H9 (cell line): ENCODE data around the gene INSR. TPM values are rescaled to one million over a fixed set of nuclear protein-coding genes. Genes with fewer than 3 reads are reported as not detected.

Experiments
- DNase-seq: peaks from one replicate; pipeline ENCODE4 v3.0.0-alpha.2; 2017
- H2AFZ ChIP-seq: one replicate; pipeline ENCODE4 v1.6.1; 2013; ENCODE audit warnings: mild to moderate bottlenecking, low read length, control low read depth, moderate library complexity
- H2AK5ac ChIP-seq: 2 replicates; pipeline ENCODE4 v1.6.1; 2013; ENCODE audit warnings: low read length, control low read depth, mixed read lengths; ENCODE audit not compliant: insufficient read length
- H2BK120ac ChIP-seq: one replicate; pipeline ENCODE4 v1.6.1; 2013; ENCODE audit warnings: low read depth, mild to moderate bottlenecking, low read length, control low read depth, inconsistent platforms; ENCODE audit not compliant: poor library complexity, severe bottlenecking
- H2BK12ac ChIP-seq: 2 replicates; pipeline ENCODE4 v1.6.1; 2013; ENCODE audit warnings: low read length, control low read depth, mixed read lengths, low read depth; ENCODE audit not compliant: insufficient read length
- H2BK15ac ChIP-seq: 2 replicates; pipeline ENCODE4 v1.6.1; 2013; ENCODE audit warnings: low read depth, low read length, control low read depth
- H2BK20ac ChIP-seq: one replicate; pipeline ENCODE4 v1.6.1; 2013; ENCODE audit warnings: low read depth, mild to moderate bottlenecking, low read length, control low read depth, inconsistent platforms; ENCODE audit not compliant: poor library complexity, severe bottlenecking
- H2BK5ac ChIP-seq: 2 replicates; pipeline ENCODE4 v1.6.1; 2013; ENCODE audit warnings: low read length, control low read depth, mixed read lengths; ENCODE audit not compliant: insufficient read length
- H3K14ac ChIP-seq: 2 replicates; pipeline ENCODE4 v1.6.1; 2013; ENCODE audit warnings: low read length, control low read depth; ENCODE audit not compliant: insufficient read depth
- H3K18ac ChIP-seq: 2 replicates; pipeline ENCODE4 v1.6.1; 2013; ENCODE audit warnings: low read depth, mild to moderate bottlenecking, mixed read lengths, low read length, control low read depth; ENCODE audit not compliant: insufficient read length
- H3K23ac ChIP-seq: 2 replicates; pipeline ENCODE4 v1.6.1; 2013; ENCODE audit warnings: low read length, control low read depth, mixed read lengths, low read depth; ENCODE audit not compliant: insufficient read length
- H3K23me2 ChIP-seq: 2 replicates; pipeline ENCODE4 v1.6.1; 2013; ENCODE audit warnings: low read depth, mild to moderate bottlenecking, mixed read lengths, low read length, control low read depth; ENCODE audit not compliant: insufficient read length, poor library complexity, severe bottlenecking
- H3K27ac ChIP-seq: 2 replicates; pipeline ENCODE4 v1.5.1; 2013; ENCODE audit warnings: low read length, control low read depth, mixed read lengths, low read depth; ENCODE audit not compliant: insufficient read length
- H3K27me3 ChIP-seq: 2 replicates; pipeline ENCODE4 v1.6.1; 2013; ENCODE audit warnings: low read length, control low read depth, inconsistent platforms; ENCODE audit not compliant: insufficient read depth
- H3K4ac ChIP-seq: 2 replicates; pipeline ENCODE4 v1.6.1; 2013; ENCODE audit warnings: low read depth, mild to moderate bottlenecking, control low read depth, inconsistent platforms, low read length, moderate library complexity
- H3K4me1 ChIP-seq: 2 replicates; pipeline ENCODE4 v1.6.1; 2013; ENCODE audit warnings: low read length, control low read depth, inconsistent platforms; ENCODE audit not compliant: insufficient read depth
- H3K4me2 ChIP-seq: 2 replicates; pipeline ENCODE4 v1.6.1; 2013; ENCODE audit warnings: low read length, control low read depth, mixed read lengths; ENCODE audit not compliant: insufficient read length, insufficient read depth
- H3K56ac ChIP-seq: 2 replicates; pipeline ENCODE4 v1.6.1; 2013; ENCODE audit warnings: low read depth, mild to moderate bottlenecking, mixed read lengths, low read length, control low read depth; ENCODE audit not compliant: insufficient read length
- H3K79me1 ChIP-seq: 2 replicates; pipeline ENCODE4 v1.6.1; 2013; ENCODE audit warnings: low read depth, mild to moderate bottlenecking, moderate library complexity, low read length, control low read depth, inconsistent platforms; ENCODE audit not compliant: insufficient read depth, poor library complexity, severe bottlenecking
- H3K79me2 ChIP-seq: 2 replicates; pipeline ENCODE4 v1.6.1; 2013; ENCODE audit warnings: low read length, control low read depth, inconsistent platforms; ENCODE audit not compliant: insufficient read depth
- H3K9ac ChIP-seq: 2 replicates; pipeline ENCODE4 v1.6.1; 2013; ENCODE audit warnings: low read length, control low read depth, mixed read lengths; ENCODE audit not compliant: insufficient read length; ENCODE audit errors: extremely low read depth
- H3K9me3 ChIP-seq: one replicate; pipeline ENCODE4 v1.6.1; 2013; ENCODE audit warnings: low read depth, low read length, inconsistent platforms; ENCODE audit not compliant: control insufficient read depth
- H3T11ph ChIP-seq: one replicate; pipeline ENCODE4 v1.6.1; 2013; ENCODE audit warnings: mild to moderate bottlenecking, low read length, control low read depth, inconsistent platforms
- H4K20me1 ChIP-seq: one replicate; pipeline ENCODE4 v1.6.1; 2013; ENCODE audit not compliant: control insufficient read depth, insufficient read length, insufficient read depth
- H4K5ac ChIP-seq: 2 replicates; pipeline ENCODE4 v1.6.1; 2013; ENCODE audit warnings: low read depth, mild to moderate bottlenecking, mixed read lengths, low read length, control low read depth; ENCODE audit not compliant: insufficient read length
- H4K8ac ChIP-seq: replicated peaks from 2 replicates; pipeline ENCODE4 v1.6.1; 2013; ENCODE audit warnings: low read length, control low read depth, mixed read lengths, low read depth; ENCODE audit not compliant: insufficient read length
- H4K91ac ChIP-seq: 2 replicates; pipeline ENCODE4 v1.6.1; 2013; ENCODE audit warnings: low read depth, mild to moderate bottlenecking, moderate library complexity, mixed read lengths, low read length, control low read depth; ENCODE audit not compliant: insufficient read length
- H3K27ac Mint-ChIP-seq, 3 experiments: 2 replicates in 2 of 3; 3 replicates in 1 of 3; pipeline ENCODE4 v1.8.0; 2020 to 2021; ENCODE audit warnings: mixed read lengths in 3 of 3, mild to moderate bottlenecking in 1 of 3, moderate library complexity in 1 of 3
- H3K27me3 Mint-ChIP-seq: 2 replicates; pipeline ENCODE4 v1.8.0; 2021; ENCODE audit warnings: low read depth, mild to moderate bottlenecking, moderate library complexity, mixed read lengths
- H3K36me3 Mint-ChIP-seq, 3 experiments: 2 replicates in 2 of 3; 3 replicates in 1 of 3; pipeline ENCODE4 v1.8.0; 2020 to 2021; ENCODE audit warnings: low read depth in 3 of 3, mixed read lengths in 3 of 3; ENCODE audit not compliant: insufficient read depth in 1 of 3
- H3K4me1 Mint-ChIP-seq, 2 experiments: 2 replicates each; pipeline ENCODE4 v1.8.0; 2020; ENCODE audit warnings: mixed read lengths in 2 of 2
- H3K4me3 Mint-ChIP-seq, 2 experiments: 2 replicates in 1 of 2; 3 replicates in 1 of 2; pipeline ENCODE4 v1.8.0; 2020 to 2021; ENCODE audit warnings: mild to moderate bottlenecking in 2 of 2, mixed read lengths in 2 of 2, moderate library complexity in 1 of 2
- H3K9me3 Mint-ChIP-seq, 2 experiments: 2 replicates in 1 of 2; 3 replicates in 1 of 2; pipeline ENCODE4 v1.8.0; 2020; ENCODE audit warnings: mild to moderate bottlenecking in 2 of 2, mixed read lengths in 2 of 2, moderate library complexity in 1 of 2
- CTCF ChIP-seq: fragments of 200-600 bp; sonication (generic); conservative IDR thresholded peaks from 3 replicates; pipeline ENCODE4 v1.8.0; 2021; ENCODE audit warnings: antibody characterized with exemption, mild to moderate bottlenecking
- WGBS: extraction: QIAGEN DNeasy Blood & Tissue Kit; methylation state at CpG from one replicate; pipeline ENCODE4 v1.1.7; 2013; ENCODE audit warnings: missing lambda C conversion rate, low lambda C conversion rate, mixed read lengths; ENCODE audit not compliant: insufficient read length; ENCODE audit errors: extremely low coverage; 5-methylcytosine and 5-hydroxymethylcytosine counted together
- total RNA-seq: library from RNA; stranded (reverse); gene quantifications from 2 replicates; pipeline ENCODE4 v1.2.1, GENCODE V29; 2021

Gene INSR
- total RNA-seq, 1 experiment from 2014 or later, result 39.8 TPM

- Histone ChIP-seq H4K8ac (no peak overlapping the region), H3K9me3 (no peaks in the 10 kb centered on the region), H2BK15ac (no peak overlapping the region), H2BK12ac (no peak overlapping the region), H3T11ph (no peak overlapping the region), H4K20me1 (no peaks in the 10 kb centered on the region), H3K56ac (no peak overlapping the region), H3K79me1 (peaks cover 2% of the 10 kb centered on the region), H3K4me2 (no peak overlapping the region), H3K79me2 (no peaks in the 10 kb centered on the region), H4K5ac (no peak overlapping the region), H3K9ac (no peak overlapping the region), H3K4me1 (peaks cover 2% of the 10 kb centered on the region; the same call in 1 of the 2 replicates), H3K27ac (no peak overlapping the region), H3K27me3 (no peaks in the 10 kb centered on the region), H3K23me2 (no peaks in the 10 kb centered on the region), H3K14ac (no peak overlapping the region), H3K23ac (no peak overlapping the region), H4K91ac (no peak overlapping the region), H2AFZ (no peak overlapping the region), H2BK20ac (no peak overlapping the region), H2AK5ac (no peak overlapping the region), H3K4ac (no peak overlapping the region), H2BK5ac (no peak overlapping the region), H2BK120ac (no peak overlapping the region), H3K18ac (no peak overlapping the region)
- Mint-ChIP-seq H3K4me1 (peaks cover 10 to 17% of the 10 kb centered on the region in 2 experiments), H3K36me3 (peaks cover 3 to 20% (median 13%) of the 10 kb centered on the region in 3 experiments), H3K27me3 (no peaks in the 10 kb centered on the region; the same call in 1 of the 2 replicates), H3K9me3 (peaks cover 9% of the 10 kb centered on the region in 2 experiments), H3K4me3 (no peak overlapping the region), H3K27ac (no peak overlapping the region; a peak in 1 of 7 replicates)
- TF ChIP-seq CTCF, result no peak
- no CpG with 5 or more reads among the region's 1 CpG for WGBS
- DNase-seq, result no peak
Observed at GRCh38 chr19:7250057-7250596, 44.1 kb downstream of the INSR start.
